ENCODE results near the gene AKAP13.

Gene AKAP13

DNA sequence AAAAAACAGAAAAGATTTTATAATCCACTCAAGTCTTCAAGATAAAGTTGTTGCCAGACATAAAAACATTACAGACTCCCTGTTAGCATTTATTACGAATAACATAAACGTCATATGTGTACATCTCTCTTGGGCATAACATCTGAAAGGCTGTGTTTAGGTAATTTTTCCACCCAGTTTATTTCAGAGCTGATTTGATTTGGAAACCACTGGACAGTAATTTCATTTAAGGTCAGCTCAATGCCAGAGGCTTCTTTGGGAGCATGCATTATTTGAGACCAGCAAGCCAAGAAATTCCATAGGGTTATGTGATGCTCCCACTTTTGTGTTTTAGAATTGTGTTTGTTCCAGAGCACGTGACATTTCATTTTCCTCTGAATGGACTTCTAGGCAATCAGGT lies 196.0 kb downstream of the AKAP13 start:
- Histone ChIP-seq H4K20me1 (ENCODE audit: low read depth, low read length) (no peaks in the 10 kb centered on the region; the same call in 1 of the 2 replicates), H3K9me3 (ENCODE audit: insufficient read depth, low read length) (no peaks in the 10 kb centered on the region), H3K9ac (ENCODE audit: low read length) (no peak overlapping the region), H3K36me3 (ENCODE audit: low read length) (peaks cover 40% of the 10 kb centered on the region; the same call in 1 of the 2 replicates), H3K27ac (ENCODE audit: low read depth, low read length) (no peak overlapping the region), H3K4me2 (ENCODE audit: low read depth, low read length, poor library complexity, severe bottlenecking) (no peak overlapping the region), H3K79me2 (ENCODE audit: insufficient read depth, low read length) (peaks cover 56% of the 10 kb centered on the region), H3K27me3 (ENCODE audit: low read length) (no peaks in the 10 kb centered on the region), H3K9me2 (replicated peaks; ENCODE audit: insufficient read depth, low read length) (no peaks in the 10 kb centered on the region), H3F3A (ENCODE audit: insufficient read depth) (peaks cover 11% of the 10 kb centered on the region; the same call in 1 of the 2 replicates), H2AFZ (ENCODE audit: low read depth, low read length, severe bottlenecking) (no peak overlapping the region), H3K4me3 (ENCODE audit: insufficient read depth, low read length, poor library complexity, severe bottlenecking) (no peak overlapping the region)
- TF ChIP-seq, protein P1, sequence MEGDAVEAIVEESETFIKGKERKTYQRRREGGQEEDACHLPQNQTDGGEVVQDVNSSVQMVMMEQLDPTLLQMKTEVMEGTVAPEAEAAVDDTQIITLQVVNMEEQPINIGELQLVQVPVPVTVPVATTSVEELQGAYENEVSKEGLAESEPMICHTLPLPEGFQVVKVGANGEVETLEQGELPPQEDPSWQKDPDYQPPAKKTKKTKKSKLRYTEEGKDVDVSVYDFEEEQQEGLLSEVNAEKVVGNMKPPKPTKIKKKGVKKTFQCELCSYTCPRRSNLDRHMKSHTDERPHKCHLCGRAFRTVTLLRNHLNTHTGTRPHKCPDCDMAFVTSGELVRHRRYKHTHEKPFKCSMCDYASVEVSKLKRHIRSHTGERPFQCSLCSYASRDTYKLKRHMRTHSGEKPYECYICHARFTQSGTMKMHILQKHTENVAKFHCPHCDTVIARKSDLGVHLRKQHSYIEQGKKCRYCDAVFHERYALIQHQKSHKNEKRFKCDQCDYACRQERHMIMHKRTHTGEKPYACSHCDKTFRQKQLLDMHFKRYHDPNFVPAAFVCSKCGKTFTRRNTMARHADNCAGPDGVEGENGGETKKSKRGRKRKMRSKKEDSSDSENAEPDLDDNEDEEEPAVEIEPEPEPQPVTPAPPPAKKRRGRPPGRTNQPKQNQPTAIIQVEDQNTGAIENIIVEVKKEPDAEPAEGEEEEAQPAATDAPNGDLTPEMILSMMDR (IDR thresholded peaks at IDR 0.05; ENCODE audit: insufficient read depth, low read length, poor library complexity, severe bottlenecking) = no peak
- no peak for TF ChIP-seq EZH2phosphoT487 (conservative IDR thresholded peaks at IDR 0.05; ENCODE audit: low read length)

DNA sequence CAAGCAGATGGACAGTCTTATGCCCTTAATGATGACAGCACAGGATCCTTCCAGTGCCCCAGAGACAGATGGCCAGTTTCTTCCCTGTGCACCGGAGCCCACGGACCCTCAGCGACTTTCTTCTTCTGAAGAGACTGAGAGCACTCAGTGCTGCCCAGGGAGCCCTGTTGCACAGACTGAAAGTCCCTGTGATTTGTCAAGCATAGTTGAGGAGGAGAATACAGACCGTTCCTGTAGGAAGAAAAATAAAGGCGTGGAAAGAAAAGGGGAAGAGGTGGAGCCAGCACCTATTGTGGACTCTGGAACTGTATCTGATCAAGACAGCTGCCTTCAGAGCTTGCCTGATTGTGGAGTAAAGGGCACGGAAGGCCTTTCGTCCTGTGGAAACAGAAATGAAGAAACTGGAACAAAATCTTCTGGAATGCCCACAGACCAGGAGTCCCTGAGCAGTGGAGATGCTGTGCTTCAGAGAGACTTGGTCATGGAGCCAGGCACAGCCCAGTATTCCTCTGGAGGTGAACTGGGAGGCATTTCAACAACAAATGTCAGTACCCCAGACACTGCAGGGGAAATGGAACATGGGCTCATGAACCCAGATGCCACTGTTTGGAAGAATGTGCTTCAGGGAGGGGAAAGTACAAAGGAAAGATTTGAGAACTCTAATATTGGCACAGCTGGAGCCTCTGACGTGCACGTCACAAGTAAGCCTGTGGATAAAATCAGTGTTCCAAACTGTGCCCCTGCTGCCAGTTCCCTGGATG lies 198.7 kb downstream of the AKAP13 start:
- Histone ChIP-seq H3K9me2 (replicated peaks; ENCODE audit: insufficient read depth, low read length) (no peaks in the 10 kb centered on the region), H3K4me3 (ENCODE audit: insufficient read depth, low read length, poor library complexity, severe bottlenecking) (no peak overlapping the region)

DNA sequence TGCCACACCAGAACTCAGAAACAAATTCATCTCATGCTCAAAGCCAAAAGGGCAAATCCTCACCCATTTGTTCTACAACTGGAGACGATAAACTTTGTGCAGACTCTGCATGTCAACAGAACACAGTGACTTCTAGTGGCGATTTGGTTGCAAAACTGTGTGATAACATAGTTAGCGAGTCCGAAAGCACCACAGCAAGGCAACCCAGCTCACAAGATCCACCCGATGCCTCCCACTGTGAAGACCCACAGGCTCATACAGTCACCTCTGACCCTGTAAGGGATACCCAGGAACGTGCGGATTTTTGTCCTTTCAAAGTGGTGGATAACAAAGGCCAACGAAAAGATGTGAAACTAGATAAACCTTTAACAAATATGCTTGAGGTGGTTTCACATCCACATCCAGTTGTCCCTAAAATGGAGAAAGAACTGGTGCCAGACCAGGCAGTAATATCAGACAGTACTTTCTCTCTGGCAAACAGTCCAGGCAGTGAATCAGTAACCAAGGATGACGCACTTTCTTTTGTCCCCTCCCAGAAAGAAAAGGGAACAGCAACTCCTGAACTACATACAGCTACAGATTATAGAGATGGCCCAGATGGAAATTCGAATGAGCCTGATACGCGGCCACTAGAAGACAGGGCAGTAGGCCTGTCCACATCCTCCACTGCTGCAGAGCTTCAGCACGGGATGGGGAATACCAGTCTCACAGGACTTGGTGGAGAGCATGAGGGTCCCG lies 199.7 kb downstream of the AKAP13 start:
- Histone ChIP-seq H3K9me3 (ENCODE audit: insufficient read depth, low read length) (no peaks in the 10 kb centered on the region), H4K20me1 (ENCODE audit: low read depth, low read length) (peaks cover 3% of the 10 kb centered on the region; the same call in 1 of the 2 replicates), H3K36me3 (ENCODE audit: low read length) (peaks cover 38% of the 10 kb centered on the region; the same call in 1 of the 2 replicates), H3K79me2 (ENCODE audit: insufficient read depth, low read length) (peaks cover 59% of the 10 kb centered on the region), H2AFZ (ENCODE audit: low read depth, low read length, severe bottlenecking) (no peak overlapping the region), H3K4me2 (ENCODE audit: low read depth, low read length, poor library complexity, severe bottlenecking) (no peak overlapping the region), H3K9ac (ENCODE audit: low read length) (no peak overlapping the region), H3K4me3 (ENCODE audit: insufficient read depth, low read length, poor library complexity, severe bottlenecking) (no peak overlapping the region), H3F3A (ENCODE audit: insufficient read depth) (peaks cover 22% of the 10 kb centered on the region), H3K27ac (ENCODE audit: low read depth, low read length) (no peak overlapping the region), H3K27me3 (ENCODE audit: low read length) (no peaks in the 10 kb centered on the region), H3K9me2 (replicated peaks; ENCODE audit: insufficient read depth, low read length) (no peaks in the 10 kb centered on the region)
- no peak for TF ChIP-seq EZH2phosphoT487 (conservative IDR thresholded peaks at IDR 0.05; ENCODE audit: low read length)
- TF ChIP-seq, protein P1 (IDR thresholded peaks at IDR 0.05; ENCODE audit: insufficient read depth, low read length, poor library complexity, severe bottlenecking) = no peak

More for the DNA sequence above, 198.7 kb downstream of the AKAP13 start:
- peaks cover 40% of the 10 kb centered on the region; the same call in 1 of the 2 replicates for H3K36me3 ChIP-seq (ENCODE audit: low read length)
- no peak overlapping the region for H3K27ac ChIP-seq (ENCODE audit: low read depth, low read length)
- no peaks in the 10 kb centered on the region for H3K27me3 ChIP-seq (ENCODE audit: low read length)
- no peak overlapping the region for H3K4me2 ChIP-seq (ENCODE audit: low read depth, low read length, poor library complexity, severe bottlenecking)
- H4K20me1 ChIP-seq (ENCODE audit: low read depth, low read length) = peaks cover 3% of the 10 kb centered on the region; the same call in 1 of the 2 replicates
- H3K79me2 ChIP-seq (ENCODE audit: insufficient read depth, low read length) = peaks cover 59% of the 10 kb centered on the region
- H2AFZ ChIP-seq (ENCODE audit: low read depth, low read length, severe bottlenecking) = no peak overlapping the region
- TF ChIP-seq, protein P1 (IDR thresholded peaks at IDR 0.05; ENCODE audit: insufficient read depth, low read length, poor library complexity, severe bottlenecking) = no peak
- no peak for TF ChIP-seq EZH2phosphoT487 (conservative IDR thresholded peaks at IDR 0.05; ENCODE audit: low read length)
- H3K9me3 ChIP-seq (ENCODE audit: insufficient read depth, low read length) = no peaks in the 10 kb centered on the region
- H3K9ac ChIP-seq (ENCODE audit: low read length) = no peak overlapping the region
- H3F3A ChIP-seq (ENCODE audit: insufficient read depth) = peaks cover 22% of the 10 kb centered on the region

Measured in SU-DHL-6 (cell line).